ENCODE data around the gene GLTP.
A peak's percentile ranks its signal among the peaks of the same experiment; 100 is the strongest.

GLTP gene

GRCh38 chr12:109896188-109896587, 15.8 kb upstream of the GLTP start:
- H3K36me3 ChIP-seq (replicated peaks; ENCODE audit: insufficient read depth, low read length), result no peaks in the 10 kb centered on the region
- H3K79me2 ChIP-seq (ENCODE audit: low read length), result peaks cover 11% of the 10 kb centered on the region
- H3K9me2 ChIP-seq (replicated peaks; ENCODE audit: insufficient read depth, low read length), result no peaks in the 10 kb centered on the region
- peaks cover 16% of the 10 kb centered on the region; the same call in 1 of the 2 replicates for H3F3A ChIP-seq (ENCODE audit: insufficient read depth, low read length)
- H3K4me2 ChIP-seq (ENCODE audit: low read depth, low read length), result no peak overlapping the region
- no peaks in the 10 kb centered on the region for H4K20me1 ChIP-seq (ENCODE audit: insufficient read depth, low read length)
- H3K27me3 ChIP-seq (replicated peaks; ENCODE audit: insufficient read depth, low read length), result no peaks in the 10 kb centered on the region
- DNase-seq, result no peak
- no peak overlapping the region for H3K9ac ChIP-seq (ENCODE audit: low read length)
- H3K4me3 ChIP-seq (ENCODE audit: low read length), result no peak overlapping the region
- H3K9me3 ChIP-seq (replicated peaks; ENCODE audit: insufficient read depth, low read length), result no peaks in the 10 kb centered on the region
- no peak overlapping the region for H2AFZ ChIP-seq (ENCODE audit: low read length)
- TF ChIP-seq EZH2 (optimal IDR thresholded peaks at IDR 0.05; ENCODE audit: low read depth, low read length), result no peak
- TF ChIP-seq CTCF (IDR thresholded peaks at IDR 0.05; ENCODE audit: low read length), result no peak
- no peak for TF ChIP-seq EZH2phosphoT487 (IDR thresholded peaks at IDR 0.05; ENCODE audit: low read length)
- peaks cover 11% of the 10 kb centered on the region for H3K4me1 ChIP-seq (ENCODE audit: low read length)
- no peak overlapping the region for H3K27ac ChIP-seq (ENCODE audit: low read length)

GRCh38 chr12:109894939-109895338, 14.6 kb upstream of the GLTP start:
- H3K9me2 ChIP-seq (replicated peaks; ENCODE audit: insufficient read depth, low read length), result no peaks in the 10 kb centered on the region
- H3K4me2 ChIP-seq (ENCODE audit: low read depth, low read length), result no peak overlapping the region
- no peaks in the 10 kb centered on the region for H3K9me3 ChIP-seq (replicated peaks; ENCODE audit: insufficient read depth, low read length)
- no peaks in the 10 kb centered on the region for H4K20me1 ChIP-seq (ENCODE audit: insufficient read depth, low read length)
- H3K36me3 ChIP-seq (replicated peaks; ENCODE audit: insufficient read depth, low read length), result no peaks in the 10 kb centered on the region
- no peak for TF ChIP-seq EZH2phosphoT487 (IDR thresholded peaks at IDR 0.05; ENCODE audit: low read length)
- no peak for TF ChIP-seq EZH2 (optimal IDR thresholded peaks at IDR 0.05; ENCODE audit: low read depth, low read length)
- TF ChIP-seq CTCF (IDR thresholded peaks at IDR 0.05; ENCODE audit: low read length), result no peak
- no peak overlapping the region for H3K4me3 ChIP-seq (ENCODE audit: low read length)
- peaks cover 11% of the 10 kb centered on the region for H3K4me1 ChIP-seq (ENCODE audit: low read length)
- H3K79me2 ChIP-seq (ENCODE audit: low read length), result no peaks in the 10 kb centered on the region
- H3K27ac ChIP-seq (ENCODE audit: low read length), result no peak overlapping the region
- peaks cover 16% of the 10 kb centered on the region; the same call in 1 of the 2 replicates for H3F3A ChIP-seq (ENCODE audit: insufficient read depth, low read length)
- no peak for DNase-seq
- H2AFZ ChIP-seq (ENCODE audit: low read length), result no peak overlapping the region
- no peak overlapping the region for H3K9ac ChIP-seq (ENCODE audit: low read length)
- no peaks in the 10 kb centered on the region for H3K27me3 ChIP-seq (replicated peaks; ENCODE audit: insufficient read depth, low read length)

GRCh38 chr12:109893261-109893995, 13.1 kb upstream of the GLTP start:
- Histone ChIP-seq H3K4me2 (ENCODE audit: low read depth, low read length) (peak overlapping the region; percentile 25; the same call in 1 of the 2 replicates), H3K79me2 (ENCODE audit: low read length) (no peaks in the 10 kb centered on the region), H4K20me1 (ENCODE audit: insufficient read depth, low read length) (no peaks in the 10 kb centered on the region), H3K27me3 (replicated peaks; ENCODE audit: insufficient read depth, low read length) (no peaks in the 10 kb centered on the region), H3K36me3 (replicated peaks; ENCODE audit: insufficient read depth, low read length) (no peaks in the 10 kb centered on the region), H3K9me2 (replicated peaks; ENCODE audit: insufficient read depth, low read length) (no peaks in the 10 kb centered on the region), H3K27ac (ENCODE audit: low read length) (peak overlapping the region; percentile 91; the same call in 1 of the 2 replicates), H3K9ac (ENCODE audit: low read length) (no peak overlapping the region), H3K4me3 (ENCODE audit: low read length) (no peak overlapping the region), H3K9me3 (replicated peaks; ENCODE audit: insufficient read depth, low read length) (no peaks in the 10 kb centered on the region), H2AFZ (ENCODE audit: low read length) (no peak overlapping the region; the same call in 1 of the 2 replicates), H3K4me1 (ENCODE audit: low read length) (peaks cover 12% of the 10 kb centered on the region), H3F3A (ENCODE audit: insufficient read depth, low read length) (peaks cover 16% of the 10 kb centered on the region)
- TF ChIP-seq CTCF (IDR thresholded peaks at IDR 0.05; ENCODE audit: low read length) (no peak), EZH2 (optimal IDR thresholded peaks at IDR 0.05; ENCODE audit: low read depth, low read length) (no peak), EZH2phosphoT487 (IDR thresholded peaks at IDR 0.05; ENCODE audit: low read length) (no peak)
- peak; percentile 26 for DNase-seq

All from MM.1S (cell line).